Parathyroid adenoma (tissue), 2 donors: ENCODE data around the gene AQP12A.
"Not testable (repeated sequence)": the region's sequence is repeated elsewhere in the genome, so short reads cannot be mapped to it uniquely, and the experiment has no call there.

ENCODE experiments used
- H2AFZ ChIP-seq: fragments of 300-600 bp; sonication (generic); one replicate; pipeline ENCODE4 v1.7.0; 2017; ENCODE audit warnings: antibody characterized with exemption, mild to moderate bottlenecking
- H3K27ac ChIP-seq: fragments of 300-600 bp; sonication (generic); one replicate; pipeline ENCODE4 v1.7.0; 2017
- H3K27me3 ChIP-seq: fragments of 300-600 bp; sonication (generic); one replicate; pipeline ENCODE4 v1.7.0; 2017; ENCODE audit warnings: low read length; ENCODE audit not compliant: control insufficient read depth, insufficient read depth
- H3K36me3 ChIP-seq: fragments of 300-600 bp; sonication (generic); one replicate; pipeline ENCODE4 v1.7.0; 2017; ENCODE audit warnings: low read length; ENCODE audit not compliant: control insufficient read depth, insufficient read depth
- H3K4me1 ChIP-seq: fragments of 300-600 bp; sonication (generic); one replicate; pipeline ENCODE4 v1.7.0; 2017; ENCODE audit warnings: control low read depth
- H3K4me2 ChIP-seq: fragments of 300-600 bp; sonication (generic); one replicate; pipeline ENCODE4 v1.7.0; 2017; ENCODE audit warnings: low read length
- H3K4me3 ChIP-seq: fragments of 300-600 bp; sonication (generic); one replicate; pipeline ENCODE4 v1.7.0; 2017; ENCODE audit warnings: low read depth, low read length
- H3K79me2 ChIP-seq: fragments of 300-600 bp; sonication (generic); one replicate; pipeline ENCODE4 v1.7.0; 2017; ENCODE audit warnings: control low read depth
- H3K9ac ChIP-seq: fragments of 300-600 bp; sonication (generic); one replicate; pipeline ENCODE4 v1.7.0; 2017; ENCODE audit warnings: mild to moderate bottlenecking
- H3K9me3 ChIP-seq: fragments of 300-600 bp; sonication (generic); one replicate; pipeline ENCODE4 v1.7.0; 2017; ENCODE audit warnings: low read length; ENCODE audit not compliant: control insufficient read depth
- TF ChIP-seq, protein P1 (sequence below): fragments of 300-600 bp; sonication (generic); IDR thresholded peaks from one replicate; pipeline ENCODE4 v1.7.0; 2017; ENCODE audit warnings: antibody characterized with exemption, mild to moderate bottlenecking
- donor health status: primary hyperparathyroidism.

AQP12A gene

DNA sequence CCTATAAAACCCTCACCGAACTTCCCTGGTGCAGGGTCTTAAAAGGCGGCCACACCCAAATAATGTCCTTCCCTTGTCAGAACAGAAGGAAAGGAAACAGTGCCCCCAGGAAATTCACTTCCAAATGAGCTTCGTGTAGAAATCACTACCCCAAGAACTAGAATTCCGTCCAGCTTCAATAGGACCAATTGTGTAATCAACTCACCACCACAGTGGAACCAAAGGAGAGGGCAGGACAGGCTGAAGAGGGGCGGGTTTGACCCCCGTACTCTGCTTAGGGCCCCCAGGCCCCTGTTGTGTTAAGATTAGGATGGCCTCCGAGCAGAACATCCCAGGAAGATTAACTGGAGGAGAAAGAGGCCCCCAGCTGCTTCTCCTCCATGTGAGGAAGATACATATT is 42.3 kb upstream of the AQP12A start:
- no peak overlapping the region for H3K27ac ChIP-seq
- no peaks in the 10 kb centered on the region for H3K79me2 ChIP-seq
- no peak overlapping the region for H3K4me2 ChIP-seq
- no peak overlapping the region for H2AFZ ChIP-seq
- no peak overlapping the region for H3K4me3 ChIP-seq
- H3K9me3 ChIP-seq: no peaks in the 10 kb centered on the region
- H3K9ac ChIP-seq: no peak overlapping the region
- TF ChIP-seq, protein P1, sequence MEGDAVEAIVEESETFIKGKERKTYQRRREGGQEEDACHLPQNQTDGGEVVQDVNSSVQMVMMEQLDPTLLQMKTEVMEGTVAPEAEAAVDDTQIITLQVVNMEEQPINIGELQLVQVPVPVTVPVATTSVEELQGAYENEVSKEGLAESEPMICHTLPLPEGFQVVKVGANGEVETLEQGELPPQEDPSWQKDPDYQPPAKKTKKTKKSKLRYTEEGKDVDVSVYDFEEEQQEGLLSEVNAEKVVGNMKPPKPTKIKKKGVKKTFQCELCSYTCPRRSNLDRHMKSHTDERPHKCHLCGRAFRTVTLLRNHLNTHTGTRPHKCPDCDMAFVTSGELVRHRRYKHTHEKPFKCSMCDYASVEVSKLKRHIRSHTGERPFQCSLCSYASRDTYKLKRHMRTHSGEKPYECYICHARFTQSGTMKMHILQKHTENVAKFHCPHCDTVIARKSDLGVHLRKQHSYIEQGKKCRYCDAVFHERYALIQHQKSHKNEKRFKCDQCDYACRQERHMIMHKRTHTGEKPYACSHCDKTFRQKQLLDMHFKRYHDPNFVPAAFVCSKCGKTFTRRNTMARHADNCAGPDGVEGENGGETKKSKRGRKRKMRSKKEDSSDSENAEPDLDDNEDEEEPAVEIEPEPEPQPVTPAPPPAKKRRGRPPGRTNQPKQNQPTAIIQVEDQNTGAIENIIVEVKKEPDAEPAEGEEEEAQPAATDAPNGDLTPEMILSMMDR: no peak
- H3K36me3 ChIP-seq: no peaks in the 10 kb centered on the region
- no peaks in the 10 kb centered on the region for H3K27me3 ChIP-seq
- no peaks in the 10 kb centered on the region for H3K4me1 ChIP-seq

DNA sequence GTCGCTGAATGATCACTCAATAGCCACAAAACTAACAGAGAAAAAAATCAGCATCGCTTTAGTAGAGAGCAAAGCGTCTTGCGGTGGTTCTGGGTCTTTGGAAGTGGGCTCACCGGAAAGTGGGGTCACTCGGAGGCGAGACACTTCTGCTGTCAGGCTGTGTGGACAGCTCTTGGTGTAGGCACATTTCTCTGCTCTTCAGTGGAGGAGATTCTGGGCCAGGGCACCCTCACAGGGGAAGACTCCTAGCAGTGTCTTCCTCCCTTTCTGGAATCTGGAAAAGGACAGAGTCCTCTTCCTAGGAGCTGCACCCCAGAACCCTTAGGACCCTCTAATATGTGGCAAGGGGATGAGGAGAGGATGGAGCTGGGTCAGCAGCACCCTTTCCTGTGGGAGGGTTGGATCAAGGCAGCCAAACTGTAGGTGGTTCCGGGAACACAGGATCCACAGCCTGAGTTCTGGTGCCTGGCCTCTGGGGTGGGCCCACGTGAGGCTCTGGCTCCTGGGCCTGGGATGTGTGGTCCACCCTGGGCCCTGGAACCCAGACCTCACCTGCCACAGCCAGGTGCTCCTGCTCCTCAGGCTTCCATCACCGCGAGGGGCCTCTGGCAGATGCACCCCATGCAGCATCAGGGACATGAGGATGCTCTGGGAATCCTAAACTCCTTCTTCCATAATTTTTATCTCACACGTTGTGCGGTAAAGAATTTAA is 41.3 kb upstream of the AQP12A start:
- no peak overlapping the region for H3K4me3 ChIP-seq
- TF ChIP-seq, protein P1: no peak
- no peaks in the 10 kb centered on the region for H3K79me2 ChIP-seq
- H3K27ac ChIP-seq: no peak overlapping the region
- H3K9me3 ChIP-seq: no peaks in the 10 kb centered on the region
- no peaks in the 10 kb centered on the region for H3K36me3 ChIP-seq
- no peak overlapping the region for H2AFZ ChIP-seq
- H3K4me2 ChIP-seq: no peak overlapping the region
- no peaks in the 10 kb centered on the region for H3K4me1 ChIP-seq
- no peaks in the 10 kb centered on the region for H3K27me3 ChIP-seq
- no peak overlapping the region for H3K9ac ChIP-seq

DNA sequence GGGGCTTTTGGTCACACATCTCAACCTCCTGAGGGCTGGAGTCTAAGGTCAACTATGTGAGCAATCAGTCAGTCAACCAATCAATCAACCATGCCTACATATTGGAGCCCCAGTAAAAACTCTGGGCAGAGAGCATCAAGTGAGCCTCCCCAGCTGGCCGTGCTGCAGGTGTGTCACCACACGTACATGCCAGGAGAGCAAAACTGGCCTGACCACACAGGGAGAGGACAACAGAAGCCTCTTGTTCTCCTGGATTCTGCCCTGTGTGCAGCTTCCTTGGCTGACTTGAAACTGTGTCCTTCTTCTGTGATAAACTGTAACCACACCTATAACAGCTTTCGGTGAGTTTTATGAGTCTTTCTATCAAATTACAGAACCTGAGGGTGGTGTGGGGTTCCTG is 40.5 kb upstream of the AQP12A start:
- TF ChIP-seq, protein P1: no peak
- Histone ChIP-seq H2AFZ (no peak overlapping the region), H3K79me2 (no peaks in the 10 kb centered on the region), H3K4me1 (no peaks in the 10 kb centered on the region), H3K9ac (no peak overlapping the region), H3K27ac (no peak overlapping the region), H3K36me3 (no peaks in the 10 kb centered on the region), H3K4me3 (no peak overlapping the region), H3K4me2 (no peak overlapping the region), H3K9me3 (no peaks in the 10 kb centered on the region), H3K27me3 (no peaks in the 10 kb centered on the region)

DNA sequence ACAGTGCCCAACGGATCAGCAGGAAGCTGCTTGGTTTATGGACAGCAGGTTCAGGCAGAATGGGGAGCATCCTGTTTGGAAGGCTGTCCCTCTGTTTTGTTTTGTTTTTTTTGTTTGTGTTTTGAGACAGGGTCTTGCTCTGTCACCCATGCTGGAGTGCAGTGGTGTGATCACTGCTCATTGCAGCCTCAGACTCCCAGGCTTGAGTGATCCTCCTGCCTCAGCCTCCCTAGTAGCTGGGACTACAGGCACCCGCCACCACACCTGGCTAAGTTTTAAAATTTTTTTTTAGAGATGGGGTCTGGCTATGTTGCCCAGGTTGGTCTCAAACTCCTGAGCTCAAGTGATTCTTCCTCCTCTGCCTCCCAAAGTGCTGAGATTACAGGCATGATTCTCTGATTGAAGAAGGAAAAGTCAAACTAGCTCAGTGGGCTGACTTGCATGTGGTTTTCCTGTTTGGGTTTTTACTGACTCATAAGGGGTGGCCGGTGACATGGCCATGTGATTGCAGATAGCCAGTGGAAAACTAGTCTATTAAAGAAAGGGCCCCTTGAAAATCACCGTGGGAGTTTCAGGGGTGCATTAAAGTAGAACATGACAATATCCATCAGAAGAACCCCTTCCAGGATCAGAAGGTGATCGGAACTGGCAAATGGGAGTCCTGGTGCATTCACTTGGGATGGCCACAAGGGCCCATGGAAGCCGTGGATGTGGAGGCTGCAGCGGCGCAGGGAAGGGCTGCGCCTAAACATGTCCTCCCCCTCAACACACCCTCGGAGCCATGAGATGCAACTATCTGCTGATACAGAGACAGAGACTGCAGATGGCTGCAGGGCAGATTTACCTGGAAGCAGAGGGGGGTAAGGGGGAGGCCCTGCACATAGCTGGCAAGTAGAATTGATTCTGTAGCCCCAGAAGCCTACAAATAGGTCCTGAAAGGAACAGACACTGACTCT is 35.5 kb upstream of the AQP12A start:
- no peaks in the 10 kb centered on the region for H3K4me1 ChIP-seq
- H3K4me3 ChIP-seq: no peak overlapping the region
- no peak overlapping the region for H3K4me2 ChIP-seq
- H3K36me3 ChIP-seq: no peaks in the 10 kb centered on the region
- no peak overlapping the region for H2AFZ ChIP-seq
- no peak overlapping the region for H3K9ac ChIP-seq
- H3K79me2 ChIP-seq: no peaks in the 10 kb centered on the region
- no peak overlapping the region for H3K27ac ChIP-seq
- no peaks in the 10 kb centered on the region for H3K9me3 ChIP-seq
- TF ChIP-seq, protein P1: no peak
- H3K27me3 ChIP-seq: no peaks in the 10 kb centered on the region

DNA sequence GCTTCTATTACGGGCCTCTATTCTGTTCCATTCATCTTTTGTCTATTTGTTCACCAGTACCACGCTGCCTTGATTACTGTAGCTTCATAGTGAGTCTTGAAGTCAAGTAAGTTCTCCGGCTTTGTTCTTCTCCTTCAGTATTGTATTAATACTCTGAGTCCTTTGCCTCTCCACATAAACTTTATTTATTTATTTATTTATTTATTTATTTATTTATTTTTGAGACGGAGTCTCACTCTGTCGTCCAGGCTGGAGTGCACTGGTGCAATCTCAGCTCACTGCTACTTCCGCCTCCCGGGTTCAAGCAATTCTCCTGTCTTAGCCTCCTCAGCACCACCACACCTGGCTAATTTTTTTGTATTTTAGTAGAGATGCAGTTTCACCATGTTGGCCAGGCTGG is 31.8 kb upstream of the AQP12A start:
- not testable (repeated sequence) for H3K27ac ChIP-seq, H3K9me3 ChIP-seq, H3K9ac ChIP-seq, H3K27me3 ChIP-seq, H3K4me1 ChIP-seq, H3K79me2 ChIP-seq, H3K4me2 ChIP-seq, H3K36me3 ChIP-seq, H2AFZ ChIP-seq, H3K4me3 ChIP-seq
